ENCODE measurements around the gene DPYD.

Gene DPYD

DNA sequence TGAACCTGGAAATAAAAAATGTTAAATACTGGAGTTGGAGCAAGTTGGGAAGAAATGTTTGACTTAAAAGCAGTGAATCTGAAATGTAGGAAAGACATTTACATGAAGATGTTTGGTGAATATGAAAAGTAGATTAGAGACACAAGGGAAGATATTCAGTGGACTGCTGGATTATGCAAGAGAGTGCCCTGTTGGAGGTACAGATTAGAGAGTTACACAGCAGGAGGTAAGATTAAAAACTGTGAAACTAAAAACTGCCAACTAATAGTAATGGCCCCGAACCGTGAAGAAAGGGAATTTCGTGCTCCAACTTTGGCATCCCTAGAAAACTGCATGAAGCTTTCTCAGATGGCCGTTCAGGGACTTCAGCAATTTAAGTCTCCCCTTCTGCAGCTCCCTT, 375.4 kb downstream of the DPYD start:
- TF ChIP-seq POLR2A (IDR thresholded peaks at IDR 0.05; ENCODE audit: low read length) (no peak), GATA1 (IDR thresholded peaks at IDR 0.05; ENCODE audit: low read depth, low read length) (no peak)
- DNase-seq = no peak

DNA sequence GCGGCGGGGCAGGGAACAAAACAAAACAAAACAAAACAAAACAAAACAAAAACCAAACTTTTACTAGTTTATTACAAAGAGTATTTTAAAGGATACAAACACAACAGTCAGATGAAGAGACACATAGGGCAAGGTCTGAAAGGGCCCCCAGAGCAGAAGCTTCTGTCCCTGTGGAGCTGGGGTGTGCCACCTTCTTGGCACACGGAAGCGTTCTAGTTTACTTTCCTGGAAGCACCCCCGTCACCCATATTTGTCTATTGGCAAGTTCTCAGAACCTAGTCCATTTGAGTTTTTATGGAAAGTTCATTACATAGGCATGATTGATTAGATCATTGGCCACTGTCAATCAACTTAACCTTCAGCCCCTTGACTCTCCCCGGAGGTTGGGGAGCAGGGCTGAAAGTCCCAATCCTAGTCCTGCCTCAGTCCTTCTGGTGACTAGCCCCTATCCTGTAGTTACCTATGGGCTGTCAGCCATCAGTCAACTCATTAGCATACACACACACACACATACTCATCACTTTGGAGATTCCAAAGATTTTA, 380.4 kb downstream of the DPYD start:
- no peak for DNase-seq
- TF ChIP-seq GATA1 (IDR thresholded peaks at IDR 0.05; ENCODE audit: low read depth, low read length) = no peak
- no peak for TF ChIP-seq POLR2A (IDR thresholded peaks at IDR 0.05; ENCODE audit: low read length)

- DNase-seq = no peak
Measured at GRCh38 chr1:97538113-97538512, 382.7 kb downstream of the DPYD start.

GRCh38 chr1:97533358-97533757, 387.5 kb downstream of the DPYD start:
- TF ChIP-seq POLR2A (IDR thresholded peaks at IDR 0.05; ENCODE audit: low read length) (no peak), GATA1 (IDR thresholded peaks at IDR 0.05; ENCODE audit: low read depth, low read length) (no peak)
- no peak for DNase-seq

More at GRCh38 chr1:97538113-97538512, 382.7 kb downstream of the DPYD start:
- TF ChIP-seq GATA1 (IDR thresholded peaks at IDR 0.05; ENCODE audit: low read depth, low read length) (no peak), POLR2A (IDR thresholded peaks at IDR 0.05; ENCODE audit: low read length) (no peak)

GRCh38 chr1:97529600-97529999, 391.2 kb downstream of the DPYD start:
- DNase-seq = no peak
- TF ChIP-seq POLR2A (IDR thresholded peaks at IDR 0.05; ENCODE audit: low read length) (no peak), GATA1 (IDR thresholded peaks at IDR 0.05; ENCODE audit: low read depth, low read length) (no peak)

GRCh38 chr1:97524211-97524610, 396.6 kb downstream of the DPYD start:
- no peak for TF ChIP-seq POLR2A (IDR thresholded peaks at IDR 0.05; ENCODE audit: low read length)
- no peak for TF ChIP-seq GATA1 (IDR thresholded peaks at IDR 0.05; ENCODE audit: low read depth, low read length)
- DNase-seq = no peak

- TF ChIP-seq POLR2A (IDR thresholded peaks at IDR 0.05; ENCODE audit: low read length) = no peak
- no peak for TF ChIP-seq GATA1 (IDR thresholded peaks at IDR 0.05; ENCODE audit: low read depth, low read length)
- no peak for DNase-seq
Measured at GRCh38 chr1:97516588-97516987, 404.2 kb downstream of the DPYD start.

DNA sequence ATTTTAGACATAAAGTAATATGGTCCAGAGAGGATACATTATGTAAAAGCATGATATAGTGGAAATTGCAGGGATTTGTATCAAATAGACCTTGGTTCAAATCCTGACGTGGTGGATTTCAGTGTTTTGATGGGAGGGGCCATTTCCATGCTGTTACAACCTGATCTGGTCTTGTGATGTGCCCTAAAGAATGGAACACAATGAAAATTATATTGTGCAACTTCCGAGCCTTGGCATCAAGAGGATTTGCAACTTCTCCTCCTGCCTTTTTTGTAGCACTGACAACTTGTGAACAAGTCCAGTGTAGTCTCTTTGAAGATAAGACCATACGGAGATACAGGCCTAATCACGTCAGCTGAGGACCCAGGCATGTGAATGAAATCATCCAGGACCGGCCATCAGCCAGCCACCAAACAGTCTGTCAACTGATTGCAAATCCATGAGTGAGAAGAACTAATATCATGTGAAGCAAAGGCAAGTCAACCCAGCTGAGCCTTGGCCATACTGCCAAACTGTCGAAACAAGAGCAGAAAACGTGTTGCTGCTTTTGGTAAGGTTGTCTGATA, 412.1 kb downstream of the DPYD start:
- no peak for TF ChIP-seq GATA1 (IDR thresholded peaks at IDR 0.05; ENCODE audit: low read depth, low read length)
- no peak for TF ChIP-seq POLR2A (IDR thresholded peaks at IDR 0.05; ENCODE audit: low read length)
- no peak for DNase-seq

- TF ChIP-seq GATA1 (IDR thresholded peaks at IDR 0.05; ENCODE audit: low read depth, low read length) = no peak
- TF ChIP-seq POLR2A (IDR thresholded peaks at IDR 0.05; ENCODE audit: low read length) = no peak
- no peak for DNase-seq
Measured at GRCh38 chr1:97507863-97508262, 413.0 kb downstream of the DPYD start.

GRCh38 chr1:97506368-97506767, 414.5 kb downstream of the DPYD start:
- DNase-seq = no peak
- TF ChIP-seq POLR2A (IDR thresholded peaks at IDR 0.05; ENCODE audit: low read length) = no peak
- TF ChIP-seq GATA1 (IDR thresholded peaks at IDR 0.05; ENCODE audit: low read depth, low read length) = no peak

- TF ChIP-seq POLR2A (IDR thresholded peaks at IDR 0.05; ENCODE audit: low read length) (no peak), GATA1 (IDR thresholded peaks at IDR 0.05; ENCODE audit: low read depth, low read length) (no peak)
- no peak for DNase-seq
Measured at GRCh38 chr1:97505816-97506215, 415.0 kb downstream of the DPYD start.

DNA sequence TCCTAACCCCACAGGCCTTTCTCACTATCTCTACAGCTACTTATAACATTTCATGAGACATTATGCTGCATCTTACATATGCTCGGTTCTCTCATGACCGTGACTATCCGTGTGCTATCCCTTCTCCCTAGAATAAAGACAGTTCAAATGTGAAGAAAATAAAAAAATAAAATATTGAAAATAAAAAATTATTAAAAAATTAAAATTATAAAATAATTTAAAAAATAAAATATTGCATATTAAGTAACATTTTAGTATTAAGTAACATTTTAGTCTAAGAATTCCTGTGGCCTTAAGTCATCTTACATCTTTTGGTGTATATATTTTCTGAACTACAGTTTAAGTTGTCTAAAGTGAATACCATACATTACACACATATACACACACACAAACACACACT, 415.5 kb downstream of the DPYD start:
- TF ChIP-seq POLR2A (IDR thresholded peaks at IDR 0.05; ENCODE audit: low read length) = no peak
- TF ChIP-seq GATA1 (IDR thresholded peaks at IDR 0.05; ENCODE audit: low read depth, low read length) = no peak
- no peak for DNase-seq

DNA sequence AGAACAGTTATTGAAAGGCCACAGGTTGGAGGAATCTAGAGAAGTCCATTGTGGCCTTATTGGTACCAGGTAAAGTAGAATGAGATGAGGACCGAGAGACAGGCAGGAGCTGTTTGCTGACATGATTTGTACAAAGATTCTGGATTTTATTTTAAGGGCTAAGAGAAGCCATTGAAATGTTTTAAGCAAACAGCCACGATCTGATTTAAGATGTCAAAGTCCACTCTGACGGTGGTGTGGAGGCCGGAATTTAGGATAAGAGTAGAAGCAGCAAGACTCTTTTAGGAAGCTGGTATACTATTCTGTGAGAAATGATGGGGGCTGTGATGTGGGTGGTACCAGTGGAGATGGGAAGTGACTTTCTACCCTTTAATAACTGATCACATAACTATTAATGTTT, 418.5 kb downstream of the DPYD start:
- DNase-seq = no peak
- TF ChIP-seq POLR2A (IDR thresholded peaks at IDR 0.05; ENCODE audit: low read length) = no peak
- no peak for TF ChIP-seq GATA1 (IDR thresholded peaks at IDR 0.05; ENCODE audit: low read depth, low read length)

DNA sequence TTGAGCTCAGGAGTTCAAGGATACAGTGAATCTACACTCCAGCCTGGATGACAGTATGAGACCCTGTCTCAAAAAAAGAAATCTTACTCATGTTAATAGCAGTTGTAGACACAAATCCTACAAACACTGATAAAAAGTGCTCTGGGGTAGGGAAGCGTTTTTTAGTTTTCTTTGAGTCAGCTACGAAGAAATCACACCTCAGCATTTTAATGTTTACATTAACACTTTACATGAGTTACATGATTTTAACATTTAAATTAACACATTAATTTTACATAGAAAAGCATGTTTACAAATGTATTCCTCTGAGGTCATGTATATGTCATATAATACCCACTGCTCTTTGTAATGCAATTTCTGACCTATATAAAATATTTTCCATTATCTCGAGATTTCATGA, 419.2 kb downstream of the DPYD start:
- TF ChIP-seq GATA1 (IDR thresholded peaks at IDR 0.05; ENCODE audit: low read depth, low read length) (no peak), POLR2A (IDR thresholded peaks at IDR 0.05; ENCODE audit: low read length) (no peak)
- no peak for DNase-seq

GRCh38 chr1:97500760-97501159, 420.1 kb downstream of the DPYD start:
- no peak for TF ChIP-seq POLR2A (IDR thresholded peaks at IDR 0.05; ENCODE audit: low read length)
- no peak for TF ChIP-seq GATA1 (IDR thresholded peaks at IDR 0.05; ENCODE audit: low read depth, low read length)
- DNase-seq = no peak
